Osteoblast (primary cell): Measurements from ENCODE around the gene RAB36. TPM values are rescaled to one million over a fixed set of nuclear protein-coding genes. Genes with fewer than 3 reads are reported as not detected.

ENCODE experiments used
- DNase-seq: peaks from one replicate; pipeline ENCODE4 v3.0.0; 2011; ENCODE audit warnings: low spot score, mixed read lengths; ENCODE audit not compliant: insufficient read length; ENCODE audit errors: missing footprints
- H2AFZ ChIP-seq: 2 replicates; pipeline ENCODE4 v1.6.0; 2011; ENCODE audit warnings: mild to moderate bottlenecking, low read length
- H3K27ac ChIP-seq: 2 replicates; pipeline ENCODE4 v1.5.1; 2011; ENCODE audit warnings: mild to moderate bottlenecking, low read depth, low read length, moderate library complexity
- H3K27me3 ChIP-seq: 2 replicates; pipeline ENCODE4 v1.6.0; 2012; ENCODE audit warnings: mild to moderate bottlenecking, control low read depth, inconsistent platforms, low read length, moderate library complexity; ENCODE audit not compliant: insufficient read depth
- H3K36me3 ChIP-seq: 2 replicates; pipeline ENCODE4 v1.5.1; 2011; ENCODE audit warnings: mild to moderate bottlenecking, low read length, control low read depth, moderate library complexity; ENCODE audit not compliant: insufficient read depth
- H3K4me1 ChIP-seq: 2 replicates; pipeline ENCODE4 v1.5.1; 2011; ENCODE audit warnings: mild to moderate bottlenecking, low read length, control low read depth, moderate library complexity; ENCODE audit not compliant: insufficient read depth
- H3K4me2 ChIP-seq: 2 replicates; pipeline ENCODE4 v1.6.0; 2011; ENCODE audit warnings: mild to moderate bottlenecking, low read length; ENCODE audit not compliant: insufficient read depth
- H3K4me3 ChIP-seq: fragments of 200-600 bp; sonication (generic); 3 replicates; pipeline ENCODE4 v1.5.1; 2012; ENCODE audit warnings: mild to moderate bottlenecking, low read length, inconsistent platforms; ENCODE audit not compliant: insufficient read depth
- H3K79me2 ChIP-seq: 2 replicates; pipeline ENCODE4 v1.6.0; 2012; ENCODE audit warnings: mild to moderate bottlenecking, low read length, control low read depth, inconsistent platforms; ENCODE audit not compliant: insufficient read depth
- H3K9me3 ChIP-seq: 2 replicates; pipeline ENCODE4 v1.5.1; 2011; ENCODE audit warnings: low read depth, low read length, control low read depth
- H4K20me1 ChIP-seq: 2 replicates; pipeline ENCODE4 v1.6.0; 2012; ENCODE audit warnings: mild to moderate bottlenecking, low read length, control low read depth; ENCODE audit not compliant: insufficient read depth
- CTCF ChIP-seq: IDR thresholded peaks from 2 replicates; pipeline ENCODE4 v1.5.1; 2011; ENCODE audit warnings: mild to moderate bottlenecking, low read depth, low read length, moderate library complexity; ENCODE audit errors: extremely low read depth
- total RNA-seq: library from RNA; depleted of rRNA; stranded (reverse); fragments of >200 nt; gene quantifications from 2 replicates; pipeline ENCODE4 v1.2.3, GENCODE V29; 2012

Gene RAB36
- total RNA-seq, 1 donor = 7.6 TPM

GRCh38 chr22:23147617-23148387 lies 2.5 kb downstream of the RAB36 start:
- no peaks in the 10 kb centered on the region for H3K27me3 ChIP-seq
- peak overlapping the region; percentile 21 for H3K4me2 ChIP-seq
- H3K36me3 ChIP-seq = no peaks in the 10 kb centered on the region
- DNase-seq = peak; percentile 91
- no peaks in the 10 kb centered on the region for H3K9me3 ChIP-seq
- peaks cover 8% of the 10 kb centered on the region for H4K20me1 ChIP-seq
- no peak overlapping the region for H2AFZ ChIP-seq
- H3K27ac ChIP-seq = no peak overlapping the region
- H3K4me3 ChIP-seq = no peak overlapping the region
- peaks cover 24% of the 10 kb centered on the region for H3K4me1 ChIP-seq
- H3K79me2 ChIP-seq = no peaks in the 10 kb centered on the region
- no peak for TF ChIP-seq CTCF

- Histone ChIP-seq H3K36me3 (no peaks in the 10 kb centered on the region), H3K79me2 (no peaks in the 10 kb centered on the region), H4K20me1 (peaks cover 8% of the 10 kb centered on the region), H2AFZ (no peak overlapping the region), H3K27me3 (no peaks in the 10 kb centered on the region), H3K27ac (no peak overlapping the region), H3K4me3 (no peak overlapping the region), H3K9me3 (no peaks in the 10 kb centered on the region), H3K4me2 (no peak overlapping the region), H3K4me1 (peaks cover 21% of the 10 kb centered on the region)
- TF ChIP-seq CTCF = no peak
- no peak for DNase-seq
These were observed 4.5 kb downstream of the RAB36 start for GRCh38 chr22:23149743-23150238.

- Histone ChIP-seq H3K4me2 (no peak overlapping the region), H4K20me1 (peaks cover 8% of the 10 kb centered on the region), H3K79me2 (no peaks in the 10 kb centered on the region), H3K27ac (no peak overlapping the region), H3K36me3 (no peaks in the 10 kb centered on the region), H2AFZ (no peak overlapping the region), H3K4me1 (peaks cover 16% of the 10 kb centered on the region), H3K9me3 (no peaks in the 10 kb centered on the region), H3K27me3 (no peaks in the 10 kb centered on the region), H3K4me3 (no peak overlapping the region)
- TF ChIP-seq CTCF = no peak
- peak; percentile 48 for DNase-seq
These were observed 5.5 kb downstream of the RAB36 start for GRCh38 chr22:23150762-23151161.

GRCh38 chr22:23151827-23152226 lies 6.5 kb downstream of the RAB36 start:
- no peaks in the 10 kb centered on the region for H3K27me3 ChIP-seq
- no peak for TF ChIP-seq CTCF
- peaks cover 8% of the 10 kb centered on the region for H4K20me1 ChIP-seq
- no peak overlapping the region for H3K4me2 ChIP-seq
- peaks cover 11% of the 10 kb centered on the region for H3K4me1 ChIP-seq
- DNase-seq = peak; percentile 58
- H3K4me3 ChIP-seq = no peak overlapping the region
- no peaks in the 10 kb centered on the region for H3K79me2 ChIP-seq
- no peaks in the 10 kb centered on the region for H3K9me3 ChIP-seq
- H2AFZ ChIP-seq = no peak overlapping the region
- no peaks in the 10 kb centered on the region for H3K36me3 ChIP-seq
- no peak overlapping the region for H3K27ac ChIP-seq
